GM23248 (cell line): ENCODE data around the gene TMED10. TPM values are rescaled to one million over a fixed set of nuclear protein-coding genes. Genes with fewer than 3 reads are reported as not detected.

Source experiments
- DNase-seq: peaks from one replicate; pipeline ENCODE4 v3.0.0-alpha.2; 2015
- H2AFZ ChIP-seq: fragments of 200-600 bp; sonication (generic); 2 replicates; pipeline ENCODE4 v1.6.1; 2016; ENCODE audit warnings: antibody characterized with exemption
- H3F3A ChIP-seq: fragments of 200-600 bp; sonication (generic); 2 replicates; pipeline ENCODE4 v1.6.1; 2016; ENCODE audit warnings: mild to moderate bottlenecking, antibody characterized with exemption, mixed run types; ENCODE audit not compliant: insufficient read depth
- H3K27ac ChIP-seq: fragments of 200-600 bp; sonication (generic); 2 replicates; pipeline ENCODE4 v1.5.1; 2016; ENCODE audit warnings: mild to moderate bottlenecking
- H3K27me3 ChIP-seq: fragments of 200-600 bp; sonication (generic); replicated peaks from 2 replicates; pipeline ENCODE4 v1.6.1; 2016; ENCODE audit warnings: mild to moderate bottlenecking; ENCODE audit not compliant: insufficient read depth
- H3K36me3 ChIP-seq: fragments of 200-600 bp; sonication (generic); 2 replicates; pipeline ENCODE4 v1.6.1; 2016; ENCODE audit warnings: low read depth, mild to moderate bottlenecking
- H3K4me1 ChIP-seq: fragments of 200-600 bp; sonication (generic); 2 replicates; pipeline ENCODE4 v1.6.1; 2016; ENCODE audit warnings: mild to moderate bottlenecking; ENCODE audit not compliant: insufficient read depth
- H3K4me2 ChIP-seq: fragments of 200-600 bp; sonication (generic); one replicate; pipeline ENCODE4 v1.6.1; 2016; ENCODE audit warnings: mild to moderate bottlenecking; ENCODE audit not compliant: unreplicated experiment
- H3K4me3 ChIP-seq: fragments of 200-600 bp; sonication (generic); 2 replicates; pipeline ENCODE4 v1.5.1; 2016; ENCODE audit warnings: mild to moderate bottlenecking
- H3K79me2 ChIP-seq: fragments of 200-600 bp; sonication (generic); 2 replicates; pipeline ENCODE4 v1.6.1; 2016; ENCODE audit warnings: mild to moderate bottlenecking; ENCODE audit not compliant: insufficient read depth
- H3K9ac ChIP-seq: fragments of 200-600 bp; sonication (generic); 2 replicates; pipeline ENCODE4 v1.6.1; 2016; ENCODE audit warnings: mild to moderate bottlenecking
- H3K9me2 ChIP-seq: fragments of 200-600 bp; sonication (generic); 2 replicates; pipeline ENCODE4 v1.6.1; 2016; ENCODE audit warnings: mixed run types, mild to moderate bottlenecking, moderate library complexity; ENCODE audit not compliant: insufficient read depth
- H3K9me3 ChIP-seq: fragments of 200-600 bp; sonication (generic); one replicate; pipeline ENCODE4 v1.6.1; 2017; ENCODE audit warnings: low read depth
- H4K20me1 ChIP-seq: fragments of 200-600 bp; sonication (generic); 2 replicates; pipeline ENCODE4 v1.6.0; 2016; ENCODE audit not compliant: insufficient read depth
- EZH2 ChIP-seq: fragments of 200-600 bp; sonication (generic); IDR thresholded peaks from 2 replicates; pipeline ENCODE4 v1.6.1; 2018; ENCODE audit warnings: antibody characterized with exemption, mild to moderate bottlenecking; ENCODE audit not compliant: insufficient read depth, poor library complexity, severe bottlenecking
- EZH2phosphoT487 ChIP-seq: fragments of 200-600 bp; sonication (generic); IDR thresholded peaks from 2 replicates; pipeline ENCODE4 v1.6.1; 2018; ENCODE audit warnings: antibody characterized with exemption, moderate library complexity, mild to moderate bottlenecking, low read depth; ENCODE audit not compliant: insufficient read depth
- WGBS, 2 experiments: methylation state at CpG; one replicate each; pipeline ENCODE4 v1.1.6; 2015 to 2017; ENCODE audit warnings: low lambda C conversion rate in 2 of 2, low coverage in 1 of 2; ENCODE audit errors: missing lambda C conversion rate in 2 of 2; 5-methylcytosine and 5-hydroxymethylcytosine counted together
- in situ Hi-C: fragments of 300-500 bp; cut with MboI; formaldehyde crosslinking; loops from 2 replicates; pipeline ENCODE4 v1.15.0; 2020
- polyA plus RNA-seq: library from polyadenylated mRNA; unstranded; fragments of >200 nt; fragmentation: Nextera tagmentation; extraction: Ambion mirVana; gene quantifications from 2 replicates; pipeline ENCODE4 v1.2.1, GENCODE V29; 2016
- total RNA-seq: library from RNA; depleted of rRNA; stranded (reverse); fragments of >200 nt; shearing (Covaris generic); gene quantifications from 2 replicates; pipeline ENCODE4 v1.2.3, GENCODE V29; 2014

TMED10 gene
- total and polyA plus RNA-seq, 2 experiments from 2014 or later, result 363 to 553 TPM

GRCh38 chr14:75141967-75142366 lies 34.4 kb downstream of the TMED10 start:
- H3K4me3 ChIP-seq, result no peak overlapping the region
- no peaks in the 10 kb centered on the region for H3K9me2 ChIP-seq
- peak; percentile 54 for DNase-seq
- H3F3A ChIP-seq, result peaks cover 13% of the 10 kb centered on the region; the same call in 1 of the 2 replicates
- no peak overlapping the region for H3K27ac ChIP-seq
- H3K4me1 ChIP-seq, result peaks cover 2% of the 10 kb centered on the region
- H2AFZ ChIP-seq, result no peak overlapping the region
- H4K20me1 ChIP-seq, result no peaks in the 10 kb centered on the region
- TF ChIP-seq EZH2 (no peak), EZH2phosphoT487 (no peak)
- no peaks in the 10 kb centered on the region for H3K27me3 ChIP-seq
- in situ Hi-C loops, result loop anchor here (25.0 kb wide), 1 partner anchor 320 kb away; no protein-coding TSS in a partner anchor
- H3K79me2 ChIP-seq, result peaks cover 98% of the 10 kb centered on the region
- H3K36me3 ChIP-seq, result peaks cover 14% of the 10 kb centered on the region
- H3K9me3 ChIP-seq, result no peaks in the 10 kb centered on the region
- no peak overlapping the region for H3K4me2 ChIP-seq
- no peak overlapping the region for H3K9ac ChIP-seq

GRCh38 chr14:75141062-75141461 lies 35.4 kb downstream of the TMED10 start:
- in situ Hi-C loops, result loop anchor here (25.0 kb wide), 1 partner anchor 321 kb away; no protein-coding TSS in a partner anchor
- 92 to 97% methylated on average over 2 of the region's 2 CpGs for WGBS, 2 experiments
- no peak for DNase-seq
- no peaks in the 10 kb centered on the region for H3K9me3 ChIP-seq
- no peaks in the 10 kb centered on the region for H3K9me2 ChIP-seq
- 0 out of 2 replicates have a peak, but pooled peaks cover 4% of the 10 kb centered on the region for H3F3A ChIP-seq
- H3K9ac ChIP-seq, result no peak overlapping the region
- no peaks in the 10 kb centered on the region for H3K4me1 ChIP-seq
- TF ChIP-seq EZH2 (no peak), EZH2phosphoT487 (no peak)
- H2AFZ ChIP-seq, result no peak overlapping the region
- H3K36me3 ChIP-seq, result peaks cover 14% of the 10 kb centered on the region
- no peak overlapping the region for H3K4me3 ChIP-seq
- H3K79me2 ChIP-seq, result peaks cover 98% of the 10 kb centered on the region
- H3K4me2 ChIP-seq, result no peak overlapping the region
- H3K27ac ChIP-seq, result no peak overlapping the region
- no peaks in the 10 kb centered on the region for H4K20me1 ChIP-seq
- H3K27me3 ChIP-seq, result no peaks in the 10 kb centered on the region

- no peak for DNase-seq
- no peaks in the 10 kb centered on the region for H4K20me1 ChIP-seq
- no peaks in the 10 kb centered on the region for H3K9me3 ChIP-seq
- H3K9me2 ChIP-seq, result no peaks in the 10 kb centered on the region
- no peak overlapping the region for H3K4me3 ChIP-seq
- peaks cover 14% of the 10 kb centered on the region; the same call in 1 of the 2 replicates for H3K36me3 ChIP-seq
- no peak overlapping the region for H3K27ac ChIP-seq
- 64 to 90% methylated on average over 2 of the region's 2 CpGs for WGBS, 2 experiments
- peaks cover 98% of the 10 kb centered on the region for H3K79me2 ChIP-seq
- H3K4me1 ChIP-seq, result no peaks in the 10 kb centered on the region
- no peak overlapping the region for H3K9ac ChIP-seq
- TF ChIP-seq EZH2phosphoT487, result no peak
- TF ChIP-seq EZH2, result no peak
- in situ Hi-C loops, result loop anchor here (25.0 kb wide), 1 partner anchor 322 kb away; no protein-coding TSS in a partner anchor
- H3F3A ChIP-seq, result 0 out of 2 replicates have a peak, but pooled peaks cover 4% of the 10 kb centered on the region
- no peaks in the 10 kb centered on the region for H3K27me3 ChIP-seq
- H3K4me2 ChIP-seq, result no peak overlapping the region
- H2AFZ ChIP-seq, result no peak overlapping the region
These were observed 35.8 kb downstream of the TMED10 start for GRCh38 chr14:75140620-75141019.

GRCh38 chr14:75139185-75139584 lies 37.2 kb downstream of the TMED10 start:
- WGBS, 2 experiments, result 94 to 100% methylated on average over 2 of the region's 2 CpGs
- Histone ChIP-seq H3K79me2 (peaks cover 94% of the 10 kb centered on the region), H3K27ac (no peak overlapping the region), H3K4me2 (no peak overlapping the region), H3K27me3 (no peaks in the 10 kb centered on the region), H3F3A (0 out of 2 replicates have a peak, but pooled peaks cover 5% of the 10 kb centered on the region), H2AFZ (no peak overlapping the region), H3K9ac (no peak overlapping the region), H3K9me2 (no peaks in the 10 kb centered on the region), H3K36me3 (peaks cover 12% of the 10 kb centered on the region; the same call in 1 of the 2 replicates), H3K4me3 (no peak overlapping the region), H3K9me3 (no peaks in the 10 kb centered on the region), H3K4me1 (no peaks in the 10 kb centered on the region), H4K20me1 (no peaks in the 10 kb centered on the region)
- no peak for TF ChIP-seq EZH2
- no peak for DNase-seq
- in situ Hi-C loops, result loop anchor here (25.0 kb wide), 1 partner anchor 323 kb away; no protein-coding TSS in a partner anchor
